SU-DHL-6 (cell line): Measurements from ENCODE around the gene BHLHE41.

Experiments
- H2AFZ ChIP-seq: fragments of 200-600 bp; sonication (generic); 2 replicates; pipeline ENCODE4 v1.6.1; 2014; ENCODE audit warnings: low read depth, mild to moderate bottlenecking, moderate library complexity, mixed read lengths, antibody characterized with exemption, low read length; ENCODE audit not compliant: severe bottlenecking
- H3F3A ChIP-seq: fragments of 200-600 bp; shearing (Covaris generic); 2 replicates; pipeline ENCODE4 v1.6.0; 2016; ENCODE audit warnings: antibody characterized with exemption, mild to moderate bottlenecking; ENCODE audit not compliant: insufficient read depth
- H3K27ac ChIP-seq: fragments of 200-600 bp; sonication (generic); 2 replicates; pipeline ENCODE4 v1.5.1; 2016; ENCODE audit warnings: low read depth, mild to moderate bottlenecking, low read length, moderate library complexity, mixed read lengths
- H3K27me3 ChIP-seq: fragments of 200-600 bp; sonication (generic), shearing (Covaris generic); 2 replicates; pipeline ENCODE4 v1.6.0; 2014; ENCODE audit warnings: mild to moderate bottlenecking, low read length
- H3K36me3 ChIP-seq: fragments of 200-600 bp; sonication (generic); 2 replicates; pipeline ENCODE4 v1.6.1; 2014; ENCODE audit warnings: mild to moderate bottlenecking, low read length, mixed read lengths
- H3K4me2 ChIP-seq: fragments of 300-600, 200-600 bp; shearing (Covaris generic), sonication (generic); 2 replicates; pipeline ENCODE4 v1.6.0; 2014; ENCODE audit warnings: low read length, low read depth, mild to moderate bottlenecking; ENCODE audit not compliant: poor library complexity, severe bottlenecking
- H3K4me3 ChIP-seq: fragments of 200-600 bp; sonication (generic); 2 replicates; pipeline ENCODE4 v1.5.1; 2014; ENCODE audit warnings: antibody characterized with exemption, low read length, mild to moderate bottlenecking, mixed read lengths; ENCODE audit not compliant: insufficient read depth, poor library complexity, severe bottlenecking
- H3K79me2 ChIP-seq: fragments of 200-600 bp; sonication (generic); 2 replicates; pipeline ENCODE4 v1.6.1; 2014; ENCODE audit warnings: mild to moderate bottlenecking, low read length, moderate library complexity; ENCODE audit not compliant: insufficient read depth
- H3K9ac ChIP-seq: fragments of 200-600 bp; sonication (generic); 2 replicates; pipeline ENCODE4 v1.7.0; 2014; ENCODE audit warnings: mild to moderate bottlenecking, low read length
- H3K9me2 ChIP-seq: fragments of 200-600 bp; sonication (generic); replicated peaks from 2 replicates; pipeline ENCODE4 v1.6.1; 2014; ENCODE audit warnings: low read length; ENCODE audit not compliant: insufficient read depth
- H3K9me3 ChIP-seq: fragments of 200-600 bp; sonication (generic); 2 replicates; pipeline ENCODE4 v1.6.1; 2014; ENCODE audit warnings: low read length, mixed read lengths; ENCODE audit not compliant: insufficient read depth
- H4K20me1 ChIP-seq: fragments of 200-600 bp; sonication (generic); 2 replicates; pipeline ENCODE4 v1.6.1; 2014; ENCODE audit warnings: low read depth, mild to moderate bottlenecking, antibody characterized with exemption, low read length, moderate library complexity, mixed read lengths
- EZH2phosphoT487 ChIP-seq: fragments of 200-600 bp; sonication (generic), shearing (Covaris generic); conservative IDR thresholded peaks from 2 replicates; pipeline ENCODE4 v1.6.1; 2018; ENCODE audit warnings: mild to moderate bottlenecking, antibody characterized with exemption, low read length, moderate library complexity, mixed read lengths
- TF ChIP-seq, protein P1 (sequence below): fragments of 200-600 bp; sonication (generic); IDR thresholded peaks from one replicate; pipeline ENCODE4 v1.5.1; 2017; ENCODE audit warnings: antibody characterized with exemption, mild to moderate bottlenecking, low read length, moderate library complexity; ENCODE audit not compliant: insufficient read depth, poor library complexity, severe bottlenecking

BHLHE41 gene

DNA sequence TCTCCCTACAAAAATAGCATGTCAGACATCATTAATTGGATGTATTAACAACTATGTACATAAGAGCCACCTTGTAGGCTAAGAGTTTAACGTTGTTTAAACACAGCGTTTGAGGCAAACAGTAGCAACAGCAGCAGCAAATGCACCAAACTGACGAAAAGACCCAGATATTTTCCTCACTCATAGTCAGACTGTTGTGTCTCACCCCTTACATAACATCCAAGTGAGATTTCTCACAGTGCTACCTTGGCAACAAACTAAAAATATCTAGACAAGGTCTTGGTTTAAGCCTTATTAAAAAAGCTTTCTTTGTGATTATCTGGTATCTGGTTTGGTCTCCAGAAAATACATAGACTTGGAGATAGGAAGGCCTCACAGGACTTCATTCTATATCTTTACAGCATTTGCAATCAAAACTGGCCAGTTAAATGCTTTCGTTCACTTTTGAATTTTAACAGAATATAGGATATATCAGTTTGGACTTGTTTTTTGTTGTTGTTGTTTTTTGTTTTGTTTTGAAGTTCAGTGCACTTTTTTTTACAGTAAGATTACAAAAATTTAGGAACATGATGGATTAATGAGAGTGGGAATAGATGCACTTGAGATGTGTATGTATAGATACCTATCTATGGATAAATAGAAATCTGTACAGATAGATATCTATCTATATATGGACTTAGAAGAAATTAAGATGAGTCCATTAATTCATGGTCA, 4.1 kb downstream of the BHLHE41 start:
- Histone ChIP-seq H3K4me3 (no peak overlapping the region), H3K27me3 (no peaks in the 10 kb centered on the region), H3F3A (no peaks in the 10 kb centered on the region), H3K9me3 (no peaks in the 10 kb centered on the region), H3K27ac (no peak overlapping the region), H3K9ac (no peak overlapping the region), H3K4me2 (no peak overlapping the region), H3K79me2 (no peaks in the 10 kb centered on the region), H2AFZ (no peak overlapping the region), H4K20me1 (no peaks in the 10 kb centered on the region), H3K36me3 (no peaks in the 10 kb centered on the region), H3K9me2 (no peaks in the 10 kb centered on the region)
- TF ChIP-seq, protein P1, sequence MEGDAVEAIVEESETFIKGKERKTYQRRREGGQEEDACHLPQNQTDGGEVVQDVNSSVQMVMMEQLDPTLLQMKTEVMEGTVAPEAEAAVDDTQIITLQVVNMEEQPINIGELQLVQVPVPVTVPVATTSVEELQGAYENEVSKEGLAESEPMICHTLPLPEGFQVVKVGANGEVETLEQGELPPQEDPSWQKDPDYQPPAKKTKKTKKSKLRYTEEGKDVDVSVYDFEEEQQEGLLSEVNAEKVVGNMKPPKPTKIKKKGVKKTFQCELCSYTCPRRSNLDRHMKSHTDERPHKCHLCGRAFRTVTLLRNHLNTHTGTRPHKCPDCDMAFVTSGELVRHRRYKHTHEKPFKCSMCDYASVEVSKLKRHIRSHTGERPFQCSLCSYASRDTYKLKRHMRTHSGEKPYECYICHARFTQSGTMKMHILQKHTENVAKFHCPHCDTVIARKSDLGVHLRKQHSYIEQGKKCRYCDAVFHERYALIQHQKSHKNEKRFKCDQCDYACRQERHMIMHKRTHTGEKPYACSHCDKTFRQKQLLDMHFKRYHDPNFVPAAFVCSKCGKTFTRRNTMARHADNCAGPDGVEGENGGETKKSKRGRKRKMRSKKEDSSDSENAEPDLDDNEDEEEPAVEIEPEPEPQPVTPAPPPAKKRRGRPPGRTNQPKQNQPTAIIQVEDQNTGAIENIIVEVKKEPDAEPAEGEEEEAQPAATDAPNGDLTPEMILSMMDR = no peak
- TF ChIP-seq EZH2phosphoT487 = no peak

DNA sequence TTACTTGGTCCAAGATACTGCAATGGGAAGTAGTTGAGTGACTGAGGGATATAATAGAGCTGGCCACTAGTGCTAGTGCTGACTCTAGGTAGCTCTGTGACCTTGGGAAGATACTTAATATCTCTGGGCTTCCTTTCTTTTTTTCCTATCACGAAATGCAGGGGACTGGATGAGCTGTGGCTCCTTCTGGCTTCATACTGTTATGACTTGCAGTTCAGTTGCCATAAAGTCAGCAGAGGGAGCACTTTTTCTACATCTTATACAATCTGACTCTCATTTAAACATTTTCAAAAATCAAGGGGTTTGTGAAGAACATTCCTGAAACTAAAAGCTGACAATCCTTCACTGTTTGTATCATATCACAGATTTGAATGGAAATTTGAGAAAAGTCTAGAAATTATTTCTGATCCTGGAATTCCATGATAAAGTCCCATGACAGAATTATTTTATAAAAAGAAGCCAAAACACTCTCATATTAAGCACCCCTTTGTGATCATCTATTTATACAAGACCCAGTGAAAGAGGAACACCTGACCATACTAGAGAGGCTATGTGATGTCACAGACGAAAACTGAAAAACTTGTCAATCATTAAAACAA, 5.3 kb downstream of the BHLHE41 start:
- H3K4me3 ChIP-seq = no peak overlapping the region
- TF ChIP-seq EZH2phosphoT487 = no peak
- TF ChIP-seq, protein P1 = peak; percentile 54

DNA sequence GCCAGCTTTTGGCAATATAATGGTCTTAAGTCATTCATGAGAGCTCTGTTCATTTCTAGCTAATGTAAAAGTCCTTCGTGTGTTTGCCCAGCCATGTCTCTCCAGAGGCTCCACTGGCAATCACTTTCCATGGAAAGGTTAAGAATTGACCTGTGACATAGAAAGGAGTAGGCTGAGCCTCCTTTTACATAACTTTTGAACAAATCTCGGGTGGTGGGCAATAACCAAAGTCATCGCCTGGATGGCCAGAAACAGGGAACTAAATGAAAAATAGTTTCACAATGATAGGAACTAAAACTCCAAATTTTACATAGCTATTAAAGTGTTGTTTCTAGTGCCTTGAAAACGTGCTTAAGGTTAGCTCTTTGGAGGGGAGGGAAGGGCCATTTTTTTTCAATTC, 6.5 kb downstream of the BHLHE41 start:
- Histone ChIP-seq H3K4me3 (no peak overlapping the region), H3K79me2 (no peaks in the 10 kb centered on the region), H3K27ac (no peak overlapping the region), H3K9me2 (no peaks in the 10 kb centered on the region), H3K9me3 (no peaks in the 10 kb centered on the region), H3F3A (no peaks in the 10 kb centered on the region), H3K9ac (no peak overlapping the region), H3K36me3 (no peaks in the 10 kb centered on the region), H3K27me3 (no peaks in the 10 kb centered on the region), H4K20me1 (no peaks in the 10 kb centered on the region), H3K4me2 (no peak overlapping the region), H2AFZ (no peak overlapping the region)
- TF ChIP-seq, protein P1 = no peak
- TF ChIP-seq EZH2phosphoT487 = no peak

More for the DNA sequence above, 5.3 kb downstream of the BHLHE41 start:
- Histone ChIP-seq H3K9me2 (no peaks in the 10 kb centered on the region), H3K36me3 (no peaks in the 10 kb centered on the region), H3K27ac (no peak overlapping the region), H2AFZ (no peak overlapping the region), H3K9ac (no peak overlapping the region), H3K9me3 (no peaks in the 10 kb centered on the region), H3F3A (no peaks in the 10 kb centered on the region), H4K20me1 (no peaks in the 10 kb centered on the region), H3K4me2 (no peak overlapping the region), H3K27me3 (no peaks in the 10 kb centered on the region), H3K79me2 (no peaks in the 10 kb centered on the region)
